GM19240 (cell line): ENCODE data around the gene PDE9A.

ENCODE experiments used
- DNase-seq: peaks from one replicate; pipeline ENCODE4 v3.0.0; 2011; ENCODE audit warnings: low spot score; ENCODE audit not compliant: insufficient read length

PDE9A gene

DNA sequence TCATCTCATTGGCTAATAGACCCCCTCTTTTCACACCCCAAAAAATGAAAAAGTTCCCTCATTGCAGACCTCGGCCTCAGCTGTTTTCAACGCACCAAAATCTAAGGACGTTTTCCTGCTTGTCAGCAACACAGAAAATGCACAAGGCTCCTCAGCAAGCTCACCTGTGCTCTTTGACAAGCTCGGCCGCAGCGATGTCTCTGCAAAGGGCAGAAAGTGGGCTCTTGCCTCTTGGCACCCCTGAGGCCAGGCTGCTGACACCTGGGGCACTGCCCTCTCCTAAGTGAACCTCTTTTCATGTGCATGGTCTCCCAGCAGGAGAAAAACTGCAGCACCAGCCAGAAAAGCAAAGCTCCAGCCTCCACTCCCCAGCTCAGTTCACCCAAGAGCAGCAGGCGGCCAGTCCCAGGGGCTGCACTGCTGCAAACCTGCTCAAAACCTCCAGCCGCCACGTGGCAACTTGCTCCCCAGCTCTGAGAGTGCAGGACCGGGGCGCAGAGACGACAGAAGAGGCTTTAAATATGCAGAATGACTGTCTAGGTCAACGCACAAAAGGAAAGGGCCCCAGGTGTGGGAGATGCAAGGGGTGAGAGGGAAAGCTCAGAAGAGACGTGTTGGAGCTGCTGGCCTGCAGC is 101.7 kb downstream of the PDE9A start:
- DNase-seq: no peak

DNA sequence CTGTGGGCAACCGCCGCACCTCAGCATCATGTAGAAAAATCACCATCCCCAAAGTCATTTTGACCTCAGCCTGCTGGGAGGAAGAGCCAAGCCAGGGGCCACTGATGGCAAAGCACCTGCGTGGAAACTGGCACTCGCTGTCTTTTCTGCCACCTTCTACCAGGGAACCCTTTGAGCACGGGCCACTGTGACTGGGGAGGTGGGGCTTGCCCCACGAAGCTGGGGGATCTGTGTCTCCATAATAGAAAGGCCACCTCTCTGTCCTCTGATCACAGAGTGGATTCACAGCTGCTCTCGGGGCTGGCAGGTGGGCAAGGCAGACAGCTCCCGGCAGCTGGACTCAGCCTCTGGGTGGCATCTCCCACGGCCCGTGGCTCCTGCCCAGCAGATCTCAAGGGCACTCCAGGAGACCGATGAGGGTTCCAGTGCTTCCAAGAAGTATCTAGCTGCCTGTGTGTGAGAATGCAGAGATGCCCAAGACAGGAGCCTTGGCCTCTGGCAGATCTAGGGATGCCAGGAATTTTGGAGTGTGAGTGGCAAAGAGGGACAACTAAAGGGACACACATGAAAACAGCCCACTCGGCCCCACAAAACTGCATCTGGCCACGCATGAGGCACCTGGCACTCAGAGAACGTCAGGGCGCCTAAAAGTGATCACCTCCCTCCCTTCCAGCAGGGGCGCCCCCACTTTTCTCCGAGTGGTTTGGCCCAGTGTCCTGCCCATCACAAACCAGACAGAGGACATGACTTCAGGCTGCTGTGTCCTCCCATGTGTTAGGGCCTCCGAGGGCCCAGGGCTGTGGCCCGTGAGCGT is 102.6 kb downstream of the PDE9A start:
- DNase-seq: no peak

DNA sequence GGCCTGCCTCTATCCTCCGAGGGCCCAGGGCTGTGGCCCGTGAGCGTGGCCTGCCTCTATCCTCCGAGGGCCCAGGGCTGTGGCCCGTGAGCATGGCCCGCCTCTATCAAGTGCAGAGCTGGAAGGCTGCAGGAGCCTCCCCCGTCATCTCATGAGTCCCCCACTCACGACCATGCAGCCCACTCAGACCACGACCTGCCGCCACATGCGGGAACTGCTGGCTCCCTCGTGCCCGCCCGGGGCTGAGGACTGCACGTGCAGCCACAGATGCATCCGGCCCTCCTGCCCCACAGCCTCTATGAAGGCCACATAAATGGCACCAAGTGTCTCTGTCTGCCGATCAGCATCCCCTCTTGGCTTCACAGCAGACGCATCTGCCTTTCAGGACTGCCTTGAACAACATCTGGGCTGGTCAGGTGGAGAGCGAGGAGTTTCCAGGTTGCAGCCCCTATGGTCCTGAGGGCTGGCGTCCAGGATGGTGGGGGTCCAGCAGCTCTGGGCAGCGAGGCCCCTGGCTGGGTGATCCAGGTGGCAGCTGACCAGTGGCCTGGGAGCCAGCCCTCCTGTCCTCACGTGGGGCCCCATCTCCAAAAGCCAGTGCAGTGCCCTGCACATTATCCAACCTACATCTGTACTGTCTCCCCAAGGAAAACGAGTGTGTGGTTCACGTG is 103.3 kb downstream of the PDE9A start:
- no peak for DNase-seq

DNA sequence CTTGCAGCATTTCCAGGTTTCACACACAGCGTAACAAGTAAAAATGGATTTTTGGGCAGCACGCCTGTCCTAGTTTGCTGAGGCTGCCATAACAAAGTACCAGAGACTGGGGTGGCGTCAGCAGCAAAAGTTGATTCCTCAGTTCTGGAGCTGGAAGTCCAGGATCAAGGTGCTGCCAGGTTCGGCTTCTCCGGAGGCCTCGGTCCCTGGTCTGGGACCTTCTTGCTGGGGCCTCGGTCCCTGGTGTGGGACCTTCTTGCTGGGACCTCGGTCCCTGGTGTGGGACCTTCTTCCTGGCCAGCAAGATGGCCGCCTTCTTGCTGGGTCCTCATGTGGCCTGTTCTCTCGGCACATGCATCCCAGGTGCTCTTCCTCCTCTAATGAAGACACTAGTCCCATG is 104.0 kb downstream of the PDE9A start:
- no peak for DNase-seq

DNA sequence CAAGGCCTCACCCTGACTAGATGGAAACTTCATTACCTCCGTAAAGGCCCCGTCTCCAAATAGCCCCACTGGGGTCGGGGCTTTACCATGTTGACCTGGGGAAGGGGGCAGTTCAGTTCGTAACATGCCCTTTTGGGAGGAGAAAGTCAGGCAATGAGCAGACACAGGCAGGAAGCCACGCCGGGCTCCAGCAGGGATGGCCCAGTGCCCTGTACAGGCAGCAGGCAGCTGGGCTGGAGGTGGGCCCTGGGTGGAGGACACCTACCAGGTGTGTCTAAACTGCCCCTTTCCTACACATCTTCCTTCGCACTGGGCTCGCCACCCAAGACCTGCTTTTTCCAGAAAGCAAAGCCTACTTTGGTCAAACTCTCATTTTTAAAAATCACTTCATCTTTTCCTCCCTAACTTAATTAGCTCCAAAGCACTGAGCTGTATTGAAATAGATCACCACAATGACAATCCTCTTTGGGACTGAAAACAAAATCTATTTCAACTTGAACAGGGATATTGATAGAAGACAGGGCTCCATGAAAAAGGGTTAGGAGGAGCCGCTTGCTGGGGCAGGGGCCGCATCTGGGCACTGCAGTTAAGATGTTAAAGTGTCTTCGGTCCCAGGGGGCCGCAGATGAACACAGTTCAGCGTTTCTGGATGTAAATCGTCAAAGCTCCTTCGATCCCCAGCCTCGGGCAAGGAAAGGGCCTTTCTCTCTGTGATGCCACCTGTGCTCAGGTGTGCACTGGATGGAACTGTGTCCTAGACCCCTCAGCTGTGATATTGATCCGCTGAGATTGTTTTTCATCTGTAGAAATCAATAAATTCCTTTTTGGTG is 104.6 kb downstream of the PDE9A start:
- DNase-seq: no peak

DNA sequence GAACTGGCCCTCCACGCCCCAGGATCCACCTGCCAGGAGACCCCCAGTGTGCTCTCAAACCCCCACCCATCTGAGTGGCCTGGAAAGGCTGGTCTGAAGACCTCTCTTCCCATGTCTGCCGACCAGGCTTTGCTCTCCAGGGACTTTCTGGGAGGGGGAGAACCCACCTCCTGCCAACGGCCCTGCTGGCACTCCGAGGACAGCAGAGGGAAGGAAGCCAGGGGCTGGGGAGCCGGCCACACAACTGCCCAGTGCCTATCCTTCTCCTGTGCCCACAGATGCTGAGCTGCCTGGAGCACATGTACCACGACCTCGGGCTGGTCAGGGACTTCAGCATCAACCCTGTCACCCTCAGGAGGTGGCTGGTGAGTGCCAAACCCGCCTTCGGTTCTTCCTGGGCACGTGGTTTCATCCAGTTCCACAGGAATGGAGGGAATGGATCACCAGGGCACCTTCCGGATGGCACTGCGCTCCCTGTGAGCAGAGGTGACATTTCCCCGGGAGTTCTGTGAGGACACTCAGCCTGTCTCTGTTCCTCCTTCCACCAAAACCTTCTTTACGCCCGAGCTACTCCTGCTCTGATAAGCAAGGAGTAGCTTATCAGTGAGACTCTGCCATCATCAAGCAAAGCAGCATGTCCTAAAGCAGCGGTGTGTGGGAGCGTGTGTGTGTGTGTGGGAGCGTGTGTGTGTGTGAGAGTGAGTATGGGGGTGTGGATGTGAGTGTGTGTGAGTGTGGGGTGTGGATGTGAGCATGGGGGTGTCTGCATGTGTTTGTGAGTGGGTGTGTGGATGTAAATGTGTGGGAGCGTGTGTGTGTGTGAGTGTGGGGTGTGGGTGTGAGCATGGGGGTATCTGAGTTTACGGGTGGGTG is 105.5 kb downstream of the PDE9A start:
- no peak for DNase-seq

DNA sequence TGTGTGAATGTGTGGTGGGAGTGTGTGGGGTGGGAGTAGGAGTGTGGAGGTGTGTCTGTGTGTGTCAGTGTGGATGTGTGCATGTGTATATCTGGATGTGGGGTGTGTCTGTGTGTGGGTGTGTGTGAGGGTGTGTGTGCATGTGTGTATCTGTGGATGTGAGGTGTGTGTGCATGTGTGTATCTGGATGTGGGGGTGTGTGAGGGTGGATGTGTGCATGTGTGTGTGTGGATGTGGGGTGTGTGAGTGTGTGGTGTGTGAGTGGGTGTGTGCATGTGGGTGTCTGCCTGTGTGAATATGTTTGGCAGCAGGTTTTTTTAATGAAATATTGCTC is 106.1 kb downstream of the PDE9A start:
- DNase-seq: no peak

DNA sequence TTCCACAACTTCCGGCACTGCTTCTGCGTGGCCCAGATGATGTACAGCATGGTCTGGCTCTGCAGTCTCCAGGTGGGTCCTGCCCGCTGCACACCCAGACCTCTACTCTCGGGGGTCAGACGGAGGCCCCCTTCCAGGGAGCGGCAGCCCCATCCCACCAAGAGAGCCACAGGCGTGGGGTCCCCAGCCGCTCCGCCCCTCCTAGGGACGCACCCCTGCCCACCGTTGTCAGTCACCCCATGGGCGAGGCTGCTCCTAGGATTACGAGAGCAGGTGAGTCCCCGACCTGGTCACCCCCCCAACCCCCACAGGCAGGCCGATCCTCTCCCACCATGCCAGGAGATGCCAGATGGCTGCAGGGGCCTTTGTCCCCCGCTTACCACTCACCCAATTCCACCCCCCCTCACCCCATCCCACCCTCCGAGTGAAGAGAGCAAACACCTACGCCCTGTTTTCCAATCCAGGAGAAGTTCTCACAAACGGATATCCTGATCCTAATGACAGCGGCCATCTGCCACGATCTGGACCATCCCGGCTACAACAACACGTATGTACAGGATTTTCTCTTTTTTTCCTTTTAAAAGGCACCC is 107.0 kb downstream of the PDE9A start:
- no peak for DNase-seq

DNA sequence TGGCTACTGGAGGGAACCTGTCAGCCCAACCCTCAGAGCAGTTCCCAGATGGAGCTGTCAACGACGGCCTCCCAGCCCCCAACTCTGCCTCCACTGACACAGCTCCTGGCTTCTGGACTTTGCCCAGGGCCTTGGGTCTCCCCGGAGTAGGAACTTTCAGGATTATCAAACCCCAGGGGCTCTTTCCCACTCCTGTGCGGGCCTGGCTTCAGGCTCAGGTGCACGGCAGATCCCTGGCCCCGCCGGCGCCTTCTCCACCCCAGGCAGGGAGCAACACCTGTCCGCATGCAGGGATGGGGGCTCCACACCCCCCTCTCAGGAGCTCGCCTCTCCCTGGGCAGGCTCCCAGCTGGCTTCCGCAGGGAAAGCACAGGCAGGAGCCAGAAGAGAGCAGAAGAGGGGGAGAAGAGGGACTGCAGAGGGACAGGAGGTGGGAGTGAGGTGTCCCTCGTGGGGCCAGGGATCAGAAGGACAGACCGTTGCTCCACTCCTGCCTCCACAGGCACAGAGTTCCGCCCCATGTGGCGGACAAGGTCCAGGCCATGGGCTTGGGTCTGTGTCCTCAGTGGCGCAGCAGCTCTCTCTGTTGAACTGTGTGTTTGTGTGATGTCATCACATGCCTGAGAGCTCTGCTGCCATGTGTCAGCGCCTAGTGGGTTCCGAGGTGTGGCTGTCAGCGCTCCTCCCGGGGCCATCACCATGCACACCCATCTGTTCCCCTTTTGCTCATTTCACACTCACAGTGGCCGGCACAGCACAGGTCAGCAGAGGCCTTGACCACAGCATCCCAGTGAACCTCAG is 107.7 kb downstream of the PDE9A start:
- no peak for DNase-seq

DNA sequence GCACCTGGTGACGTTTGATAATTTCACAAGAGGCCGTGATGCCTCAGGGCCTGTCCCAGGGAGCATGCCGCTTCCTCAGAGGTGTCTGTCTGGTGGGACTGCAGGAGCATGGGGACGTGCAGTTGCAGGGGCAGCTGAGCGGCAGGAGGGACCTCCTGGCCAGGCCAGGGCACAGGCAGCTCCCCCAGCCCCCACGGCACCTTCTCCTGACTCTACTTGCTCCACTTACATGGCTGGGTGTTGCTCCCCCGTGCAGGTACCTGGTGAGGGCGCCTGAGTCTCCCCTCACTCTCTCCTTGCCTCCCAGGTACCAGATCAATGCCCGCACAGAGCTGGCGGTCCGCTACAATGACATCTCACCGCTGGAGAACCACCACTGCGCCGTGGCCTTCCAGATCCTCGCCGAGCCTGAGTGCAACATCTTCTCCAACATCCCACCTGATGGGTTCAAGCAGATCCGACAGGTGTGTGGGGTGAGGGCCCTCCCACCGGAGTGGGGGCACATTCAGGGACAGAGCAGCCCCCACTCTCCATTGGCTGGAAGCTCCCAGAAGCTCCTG is 108.4 kb downstream of the PDE9A start:
- DNase-seq: no peak

DNA sequence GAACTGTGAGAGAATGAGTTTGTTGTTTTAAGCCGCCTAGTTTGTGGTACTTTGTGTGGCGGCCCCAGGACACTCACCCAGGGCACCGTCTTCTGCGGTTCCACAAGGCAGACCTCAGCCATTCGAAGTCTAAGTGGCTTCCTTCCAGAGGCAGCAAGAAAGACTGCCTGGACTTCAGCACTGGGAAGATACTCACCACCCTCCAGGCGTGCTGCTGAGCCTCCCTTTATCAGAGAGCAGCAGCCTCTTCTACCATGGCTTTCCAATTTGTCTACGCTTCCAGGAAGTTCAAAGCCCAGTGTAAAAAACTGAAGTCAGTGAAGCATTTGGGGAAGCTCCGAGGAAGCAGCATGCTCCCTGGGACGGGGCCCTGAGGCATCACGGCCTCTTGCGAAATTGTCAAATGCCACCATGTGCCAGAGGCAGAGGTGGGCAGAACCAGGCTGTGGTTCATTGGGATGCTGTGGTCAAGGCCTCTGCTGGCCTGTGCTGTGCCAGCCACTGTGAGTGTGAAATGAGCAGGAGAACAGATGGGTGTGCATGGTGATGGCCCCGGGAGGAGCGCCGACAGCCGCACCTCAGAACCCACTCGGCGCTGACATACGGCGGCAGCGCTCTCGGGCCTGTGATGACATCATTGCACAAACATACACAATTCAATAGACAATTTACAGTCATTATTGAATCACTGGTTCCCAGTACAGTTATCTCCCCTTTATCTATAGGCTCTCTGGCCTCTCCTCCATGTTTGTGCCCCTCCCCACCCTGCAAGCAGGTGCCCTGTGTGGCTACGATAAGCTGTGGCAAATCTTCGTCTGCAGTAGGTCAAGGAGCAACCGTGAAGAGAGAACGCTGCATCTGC is 110.4 kb downstream of the PDE9A start:
- no peak for DNase-seq

DNA sequence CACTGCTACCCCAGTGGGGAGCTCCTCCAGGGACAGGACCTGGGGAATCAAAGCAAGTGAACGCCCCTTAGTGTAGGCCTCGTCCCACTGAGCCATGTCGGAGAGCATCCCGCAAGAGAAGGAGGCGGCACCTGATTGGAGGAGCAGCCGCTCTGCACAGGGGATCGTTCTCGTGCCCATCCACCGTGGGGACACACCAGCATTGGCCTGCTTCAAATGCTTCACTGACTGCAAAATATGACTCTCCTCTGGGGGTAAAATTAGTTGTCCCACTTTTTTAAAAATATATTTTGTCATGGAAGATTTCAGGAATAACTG is 111.0 kb downstream of the PDE9A start:
- DNase-seq: no peak

DNA sequence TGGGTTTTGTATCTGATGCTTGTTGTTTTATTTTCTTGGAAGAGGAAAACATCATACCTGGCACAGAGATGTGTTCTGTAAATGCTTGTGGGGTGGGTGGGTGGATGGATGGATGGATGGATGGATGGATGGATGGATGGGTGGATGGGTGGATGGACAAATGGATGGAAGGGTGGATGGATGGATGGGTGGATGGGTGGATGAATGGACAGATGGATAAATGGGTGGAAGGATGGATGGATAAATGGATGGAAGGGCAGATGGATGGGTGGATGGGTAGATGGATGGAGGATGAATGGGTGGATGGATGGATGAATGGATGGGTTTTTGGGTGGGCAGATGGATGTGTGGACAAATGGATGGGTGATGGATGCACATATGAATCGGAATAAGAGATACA is 111.5 kb downstream of the PDE9A start:
- no peak for DNase-seq

DNA sequence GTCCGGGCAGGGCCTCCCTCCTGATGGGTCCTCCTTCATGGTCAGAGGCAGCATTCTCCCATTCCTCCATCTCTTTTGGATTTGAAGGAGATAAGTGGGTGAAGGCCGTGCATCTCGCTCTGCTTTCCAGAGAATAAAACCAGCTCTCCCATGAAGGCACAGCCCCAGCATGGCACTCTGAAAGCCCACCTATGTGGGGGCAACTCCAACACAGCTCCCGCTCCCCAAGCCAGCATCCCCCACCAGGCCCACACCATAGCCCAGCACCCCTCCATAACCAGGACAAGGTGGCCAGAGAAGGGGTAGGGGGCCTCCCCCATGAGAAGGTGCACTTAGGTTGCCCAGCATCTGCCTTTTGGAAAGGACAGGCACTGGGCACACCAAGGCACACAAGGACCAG is 112.2 kb downstream of the PDE9A start:
- no peak for DNase-seq

DNA sequence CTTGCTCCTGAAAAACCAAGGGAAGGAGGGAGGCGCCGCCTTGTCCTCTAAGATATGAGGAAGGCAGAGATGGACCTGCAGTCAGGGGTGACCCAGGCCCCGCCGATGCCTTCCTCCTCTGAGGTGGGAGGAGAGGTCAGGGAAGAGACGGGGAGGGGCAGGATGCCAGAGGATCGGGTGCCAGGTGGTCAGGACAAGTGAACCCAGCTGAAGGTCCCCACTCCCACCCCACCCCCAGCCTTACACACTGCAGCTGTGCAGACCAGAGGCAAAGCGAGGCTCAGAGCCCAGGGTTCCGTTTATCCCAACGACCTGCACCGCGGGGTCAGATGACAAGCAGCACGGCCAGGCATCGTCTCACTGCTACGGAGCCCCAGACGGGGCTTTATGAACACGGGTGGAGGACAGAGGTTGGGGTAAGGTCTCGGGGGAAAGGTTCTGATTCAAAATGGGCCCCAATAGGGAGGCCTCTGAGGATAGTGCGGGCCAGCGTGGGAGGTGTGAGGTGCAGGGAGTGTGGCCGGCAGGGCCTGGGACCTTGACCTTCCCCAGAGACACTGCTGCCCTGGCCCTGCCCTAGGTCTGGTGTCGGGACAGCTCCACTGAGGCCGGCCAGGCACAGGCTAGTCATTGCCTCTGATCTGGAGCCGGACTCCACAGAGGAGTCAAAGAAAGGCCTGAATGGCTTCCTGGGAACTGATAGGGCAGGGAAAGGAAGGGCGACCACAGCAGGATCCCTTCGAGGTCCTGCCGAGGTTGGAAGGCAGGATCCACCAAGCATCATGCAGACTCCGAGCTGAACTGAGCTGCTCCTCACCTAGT is 113.5 kb downstream of the PDE9A start:
- no peak for DNase-seq

DNA sequence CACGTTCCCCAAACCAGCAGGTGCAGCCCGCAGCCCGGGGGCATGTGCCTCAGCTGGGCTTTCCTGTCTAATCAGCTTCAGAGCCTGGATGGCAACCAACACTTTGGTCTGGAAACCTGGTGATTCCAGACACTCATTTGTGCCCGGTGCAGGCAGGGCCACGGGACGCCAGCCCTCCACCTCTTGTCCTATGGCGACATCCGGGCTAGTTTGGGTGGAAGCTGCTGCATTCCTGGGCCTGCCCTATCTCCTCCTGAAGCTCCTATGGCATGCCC is 114.1 kb downstream of the PDE9A start:
- DNase-seq: no peak

DNA sequence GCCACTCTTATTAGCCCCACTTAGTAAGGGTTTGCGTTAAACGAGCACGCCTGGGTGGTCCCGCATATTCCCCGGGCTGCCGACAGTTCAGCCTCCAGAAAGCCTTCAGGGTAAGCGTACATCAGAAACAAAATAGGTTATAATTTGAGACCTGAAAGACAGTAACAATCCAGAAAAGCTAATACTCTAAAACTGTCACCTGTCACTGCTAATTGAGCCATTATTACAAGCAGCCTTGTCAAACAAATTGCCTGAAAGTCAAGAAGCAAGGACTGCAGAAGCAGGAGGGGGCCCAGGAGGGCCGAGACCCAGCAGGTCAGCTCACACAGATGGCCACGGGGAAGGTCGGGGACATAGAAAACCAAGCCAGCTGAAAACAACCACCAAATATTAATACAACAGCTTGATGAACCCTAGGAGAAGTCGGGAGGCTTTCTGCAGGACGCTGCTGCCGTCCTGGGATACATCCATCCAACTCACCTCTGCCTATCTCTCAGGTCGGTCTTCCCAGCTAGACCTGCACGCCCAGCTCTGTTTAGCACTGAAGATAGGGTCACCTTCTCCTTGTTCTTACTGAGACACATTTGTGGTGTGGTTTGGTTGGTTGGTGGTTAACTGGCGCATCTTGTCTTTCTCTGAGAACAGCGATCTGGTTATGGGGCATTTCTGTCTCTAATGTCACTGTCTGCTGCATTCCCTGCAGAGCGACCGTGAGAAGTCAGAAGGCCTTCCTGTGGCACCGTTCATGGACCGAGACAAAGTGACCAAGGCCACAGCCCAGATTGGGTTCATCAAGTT is 115.1 kb downstream of the PDE9A start:
- no peak for DNase-seq
